Body of pancreas (tissue), 4 donors: Measurements from ENCODE around the gene UCKL1.

Experiments used
- POLR2A ChIP-seq, 3 donors: fragments of 450-650 bp; IDR thresholded peaks; one replicate each; pipeline ENCODE4 v1.6.1; 2016; ENCODE audit warnings: antibody characterized with exemption in 3 of 3, mild to moderate bottlenecking in 2 of 3
- TF ChIP-seq, protein P1 (sequence below), 7 experiments: fragments of 450-650 bp in 4 of 7; fragments of 200-600 bp in 3 of 7; sonication (generic) in 3 of 7; IDR thresholded peaks; one replicate each; pipeline ENCODE4 v1.5.1; 2016 to 2019; ENCODE audit warnings: antibody characterized with exemption in 7 of 7

DNA sequence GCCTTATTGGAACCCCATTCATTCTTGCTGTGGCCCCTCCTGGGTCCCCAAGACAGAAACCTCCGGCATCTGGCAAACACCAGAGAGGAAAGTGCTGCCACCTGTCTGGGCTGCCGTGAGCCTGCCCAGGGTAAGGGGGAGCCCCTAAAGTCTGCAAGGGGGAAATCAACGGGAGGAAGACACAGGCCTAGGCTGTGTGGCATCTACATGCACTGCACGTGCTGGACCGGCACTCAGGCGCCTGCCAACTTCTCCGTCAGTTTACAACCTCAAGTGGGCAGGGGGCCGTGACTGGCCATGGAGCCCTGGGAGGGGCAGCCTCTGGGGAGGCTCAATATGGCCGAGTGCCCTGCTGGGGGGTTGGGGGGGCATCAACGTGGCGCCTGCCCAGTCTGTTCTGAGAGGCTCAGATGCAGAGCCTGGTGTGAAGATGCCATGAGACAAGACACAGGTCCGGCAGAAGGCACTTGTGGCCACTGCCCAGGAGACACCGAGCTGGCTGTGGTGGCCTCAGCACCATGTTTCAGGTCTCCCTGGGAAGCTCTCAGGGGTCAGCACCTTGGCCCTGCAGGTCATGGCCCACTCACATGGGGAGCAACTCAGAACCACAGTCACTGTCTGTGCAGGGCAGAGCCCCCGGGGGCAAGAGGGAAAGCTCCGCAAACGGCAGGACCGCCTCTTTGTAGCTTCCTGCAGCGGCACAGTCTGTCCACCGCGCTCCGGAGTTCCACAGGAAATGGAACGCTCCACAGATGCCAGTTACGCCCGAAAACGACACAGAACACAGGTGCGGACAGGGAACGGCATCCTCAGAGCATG, 8.4 kb downstream of the UCKL1 start:
- no peak for TF ChIP-seq POLR2A (IDR thresholded peaks at IDR 0.05)
- TF ChIP-seq, protein P1, sequence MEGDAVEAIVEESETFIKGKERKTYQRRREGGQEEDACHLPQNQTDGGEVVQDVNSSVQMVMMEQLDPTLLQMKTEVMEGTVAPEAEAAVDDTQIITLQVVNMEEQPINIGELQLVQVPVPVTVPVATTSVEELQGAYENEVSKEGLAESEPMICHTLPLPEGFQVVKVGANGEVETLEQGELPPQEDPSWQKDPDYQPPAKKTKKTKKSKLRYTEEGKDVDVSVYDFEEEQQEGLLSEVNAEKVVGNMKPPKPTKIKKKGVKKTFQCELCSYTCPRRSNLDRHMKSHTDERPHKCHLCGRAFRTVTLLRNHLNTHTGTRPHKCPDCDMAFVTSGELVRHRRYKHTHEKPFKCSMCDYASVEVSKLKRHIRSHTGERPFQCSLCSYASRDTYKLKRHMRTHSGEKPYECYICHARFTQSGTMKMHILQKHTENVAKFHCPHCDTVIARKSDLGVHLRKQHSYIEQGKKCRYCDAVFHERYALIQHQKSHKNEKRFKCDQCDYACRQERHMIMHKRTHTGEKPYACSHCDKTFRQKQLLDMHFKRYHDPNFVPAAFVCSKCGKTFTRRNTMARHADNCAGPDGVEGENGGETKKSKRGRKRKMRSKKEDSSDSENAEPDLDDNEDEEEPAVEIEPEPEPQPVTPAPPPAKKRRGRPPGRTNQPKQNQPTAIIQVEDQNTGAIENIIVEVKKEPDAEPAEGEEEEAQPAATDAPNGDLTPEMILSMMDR (IDR thresholded peaks at IDR 0.05): no peak
